Transverse colon (tissue), 4 donors: ENCODE measurements around the gene MYO7B.

Source experiments
- CTCF ChIP-seq, 5 experiments: fragments of 200-600 bp in 3 of 5; fragments of 450-650 bp in 2 of 5; sonication (generic) in 3 of 5; IDR thresholded peaks; 1 replicate in 2 of 5; 2 replicates in 3 of 5; pipeline ENCODE4 v1.5.1; 2016 to 2017; ENCODE audit warnings: antibody characterized with exemption in 5 of 5, inconsistent platforms in 3 of 5, mild to moderate bottlenecking in 2 of 5, moderate library complexity in 1 of 5
- EP300 ChIP-seq: sonication (generic); formaldehyde crosslinking; IDR thresholded peaks from one replicate; pipeline ENCODE4 v1.6.1; 2017; ENCODE audit warnings: antibody characterized with exemption, low read depth
- POLR2A ChIP-seq: fragments of 450-650 bp; IDR thresholded peaks from one replicate; pipeline ENCODE4 v1.6.1; 2016; ENCODE audit warnings: antibody characterized with exemption, mild to moderate bottlenecking, moderate library complexity
- POLR2AphosphoS5 ChIP-seq, 3 donors: sonication (generic); formaldehyde crosslinking; IDR thresholded peaks; one replicate each; pipeline ENCODE4 v1.6.1; 2016; ENCODE audit warnings: antibody characterized with exemption in 3 of 3

- TF ChIP-seq CTCF (IDR thresholded peaks at IDR 0.05) (no peak), POLR2A (no peak), EP300 (no peak), POLR2AphosphoS5 (IDR thresholded peaks at IDR 0.05) (no peak)
These were observed 3.2 kb upstream of the MYO7B start for GRCh38 chr2:127532296-127532695.
